ENCODE data around the gene IL6. TPM values are rescaled to one million over a fixed set of nuclear protein-coding genes. Genes with fewer than 3 reads are reported as not detected.
"Not testable (repeated sequence)": the region's sequence is repeated elsewhere in the genome, so short reads cannot be mapped to it uniquely, and the experiment has no call there.

The IL6 gene
- total RNA-seq, 1 experiment from 2014 or later, result not detected

GRCh38 chr7:22776964-22777363 is 50.0 kb downstream of the IL6 start:
- Histone ChIP-seq H3K4me1 (ENCODE audit: control insufficient read depth in 1 of 2, insufficient read depth in 2 of 2, low read length in 2 of 2) (peaks cover 0 to 9% of the 10 kb centered on the region in 2 experiments; a peak in 1 of 4 replicates), H3K9me2 (ENCODE audit: insufficient read depth) (no peaks in the 10 kb centered on the region), H2AFZ (ENCODE audit: low read depth, low read length, poor library complexity, severe bottlenecking) (no peak overlapping the region), H3K4me2 (ENCODE audit: low read length) (no peak overlapping the region), H3K36me3 (ENCODE audit: control insufficient read depth in 1 of 2, insufficient read depth in 2 of 2, low read length in 2 of 2) (no peaks in the 10 kb centered on the region), H3K4me3 (replicated peaks in 1 of 2; ENCODE audit: low read depth in 1 of 2, low read length in 2 of 2) (no peak overlapping the region), H3K27me3 (ENCODE audit: insufficient read depth, low read length) (no peaks in the 10 kb centered on the region), H3K79me2 (ENCODE audit: insufficient read depth, low read length) (no peaks in the 10 kb centered on the region), H4K20me1 (ENCODE audit: insufficient read depth) (no peaks in the 10 kb centered on the region), H3K27ac (ENCODE audit: low read depth, low read length) (no peak overlapping the region), H3K9me3 (ENCODE audit: control insufficient read depth in 1 of 2, insufficient read depth in 1 of 2, low read depth in 1 of 2, low read length in 2 of 2) (no peaks in the 10 kb centered on the region), H3K9ac (ENCODE audit: low read length) (no peak overlapping the region)
- ChIA-PET CTCF (no interaction called here), RAD21 (ENCODE audit: low non-redundant PET in 1 of 2, low total read pairs in 2 of 2, uncharacterized antibody in 2 of 2, unreplicated experiment in 2 of 2) (no interaction called here), POLR2A (no interaction called here)
- no peak for TF ChIP-seq EZH2 (IDR thresholded peaks at IDR 0.05)
- no peak for TF ChIP-seq CBX3 (IDR thresholded peaks at IDR 0.05; ENCODE audit: low read depth)
- TF ChIP-seq ZBTB33 (IDR thresholded peaks at IDR 0.05; ENCODE audit: extremely low read depth, insufficient replicate concordance, low read length), result no peak
- TF ChIP-seq ELF1 (IDR thresholded peaks at IDR 0.05; ENCODE audit: borderline replicate concordance, low read depth), result no peak
- no peak for TF ChIP-seq RAD21 (IDR thresholded peaks at IDR 0.05; ENCODE audit: low read depth)
- no peak for TF ChIP-seq JUND (IDR thresholded peaks at IDR 0.05)
- TF ChIP-seq EGR1 (IDR thresholded peaks at IDR 0.05; ENCODE audit: low read depth), result no peak
- TF ChIP-seq TCF7L2 (IDR thresholded peaks at IDR 0.05; ENCODE audit: borderline replicate concordance, extremely low read depth, insufficient read depth, insufficient read length), result no peak
- no peak for TF ChIP-seq POLR2A (IDR thresholded peaks at IDR 0.05; ENCODE audit: borderline replicate concordance, extremely low read depth, insufficient read depth, insufficient read length)
- TF ChIP-seq ZFX (IDR thresholded peaks at IDR 0.05), result no peak
- no peak for TF ChIP-seq CTCF (IDR thresholded peaks at IDR 0.05 in 2 of 3, conservative IDR thresholded peaks at IDR 0.05 in 1 of 3; ENCODE audit: borderline replicate concordance in 1 of 3, insufficient read depth in 1 of 3, low read depth in 2 of 3, low read length in 2 of 3)
- TF ChIP-seq YY1 (IDR thresholded peaks at IDR 0.05; ENCODE audit: extremely low read depth, insufficient replicate concordance, low read depth, low read length), result no peak
- DNase-seq (ENCODE audit: low read depth, low spot score) (no peak), ATAC-seq (no peak)
- intact Hi-C loops (cut with micrococcal nuclease), result no loop called here
- BruUV-seq (replicated peaks), result no TSS peak

GRCh38 chr7:22779730-22780323 is 52.8 kb downstream of the IL6 start:
- CTCF ChIA-PET, result interaction anchor here (1.8 kb wide), 1 partner anchor 52 kb away, joined by 7 read pairs; the partner anchor contains the start of gene IL6
- BruUV-seq (replicated peaks), result not testable (repeated sequence)

More at GRCh38 chr7:22779730-22780323, 52.8 kb downstream of the IL6 start:
- H4K20me1 ChIP-seq (ENCODE audit: insufficient read depth); H3K4me3 ChIP-seq (replicated peaks in 1 of 2; ENCODE audit: low read depth in 1 of 2, low read length in 2 of 2); H3K9me2 ChIP-seq (ENCODE audit: insufficient read depth); RAD21 ChIA-PET (ENCODE audit: low non-redundant PET in 1 of 2, low total read pairs in 2 of 2, uncharacterized antibody in 2 of 2, unreplicated experiment in 2 of 2); intact Hi-C loops (cut with micrococcal nuclease); H3K4me2 ChIP-seq (ENCODE audit: low read length); H3K9me3 ChIP-seq (ENCODE audit: control insufficient read depth in 1 of 2, insufficient read depth in 1 of 2, low read depth in 1 of 2, low read length in 2 of 2); H3K79me2 ChIP-seq (ENCODE audit: insufficient read depth, low read length); ATAC-seq; H2AFZ ChIP-seq (ENCODE audit: low read depth, low read length, poor library complexity, severe bottlenecking); H3K36me3 ChIP-seq (ENCODE audit: control insufficient read depth in 1 of 2, insufficient read depth in 2 of 2, low read length in 2 of 2); POLR2A ChIA-PET; H3K27ac ChIP-seq (ENCODE audit: low read depth, low read length); DNase-seq (ENCODE audit: low read depth, low spot score); H3K4me1 ChIP-seq (ENCODE audit: control insufficient read depth in 1 of 2, insufficient read depth in 2 of 2, low read length in 2 of 2); H3K27me3 ChIP-seq (ENCODE audit: insufficient read depth, low read length); H3K9ac ChIP-seq (ENCODE audit: low read length): not testable (repeated sequence)

Measured in HCT116 (cell line).